H1 (cell line): ENCODE results near the gene RTKN. TPM values are rescaled to one million over a fixed set of nuclear protein-coding genes. Genes with fewer than 3 reads are reported as not detected.
"Not testable (repeated sequence)": the region's sequence is repeated elsewhere in the genome, so short reads cannot be mapped to it uniquely, and the experiment has no call there.

Experiments
- CTCF ChIA-PET: fragments of 300-600 bp; sonication (Branson Sonifier 250); formaldehyde crosslinking; loops from one replicate; lab custom pipeline; 2021; ENCODE audit not compliant: partially characterized antibody; lab: Charles Lee
- POLR2A ChIA-PET: fragments of 300-600 bp; sonication (Branson Sonifier 250); formaldehyde crosslinking; loops from one replicate; lab custom pipeline; 2021; ENCODE audit warnings: inconsistent platforms; ENCODE audit not compliant: partially characterized antibody; lab: Charles Lee
- DNase-seq, 2 experiments: peaks; one replicate each; pipeline versions ENCODE4 v3.0.0 to v3.0.0-alpha.2; 2010 to 2022; ENCODE audit warnings: low spot score in 2 of 2, low read depth in 1 of 2, mixed read lengths in 1 of 2
- FAIRE-seq: peaks from 2 replicates; lab custom pipeline; 2011; peaks lifted over from hg19 to GRCh38; lab: Jason Lieb, UNC
- H2AFZ ChIP-seq: 2 replicates; pipeline ENCODE4 v1.8.1; 2012; ENCODE audit warnings: low read length, inconsistent platforms
- H2AK5ac ChIP-seq: 2 replicates; pipeline ENCODE4 v1.6.1; 2013; ENCODE audit warnings: low read depth, low read length
- H2BK120ac ChIP-seq: replicated peaks from 2 replicates; pipeline ENCODE3; 2013; ENCODE audit warnings: low read depth, low read length, inconsistent platforms
- H2BK12ac ChIP-seq: 2 replicates; pipeline ENCODE4 v1.6.1; 2013; ENCODE audit warnings: low read depth, low read length
- H2BK15ac ChIP-seq: 2 replicates; pipeline ENCODE4 v1.6.1; 2013; ENCODE audit warnings: low read length
- H2BK20ac ChIP-seq: 2 replicates; pipeline ENCODE4 v1.6.1; 2013; ENCODE audit warnings: low read length
- H2BK5ac ChIP-seq: 2 replicates; pipeline ENCODE4 v1.6.1; 2013; ENCODE audit warnings: low read depth, low read length
- H3K14ac ChIP-seq: 2 replicates; pipeline ENCODE4 v1.6.1; 2013; ENCODE audit warnings: inconsistent platforms; ENCODE audit not compliant: insufficient read length
- H3K18ac ChIP-seq: 2 replicates; pipeline ENCODE4 v1.6.1; 2013; ENCODE audit warnings: low read length; ENCODE audit errors: extremely low read depth
- H3K23ac ChIP-seq: 2 replicates; pipeline ENCODE4 v1.6.1; 2013; ENCODE audit warnings: inconsistent platforms; ENCODE audit not compliant: insufficient read length
- H3K23me2 ChIP-seq: 2 replicates; pipeline ENCODE4 v1.6.1; 2013; ENCODE audit warnings: low read depth, low read length
- H3K27ac ChIP-seq: 2 replicates; pipeline ENCODE4 v1.6.1; 2011; ENCODE audit warnings: low read depth, low read length, inconsistent platforms
- H3K27me3 ChIP-seq, 4 experiments: replicated peaks in 1 of 4; 1 replicate in 1 of 4; 2 replicates in 3 of 4; pipeline versions ENCODE4 v1.6.1 to v1.8.1; 2011 to 2013; ENCODE audit warnings: low read length in 3 of 4, mild to moderate bottlenecking in 3 of 4, inconsistent platforms in 2 of 4, mixed read lengths in 2 of 4, moderate library complexity in 1 of 4; ENCODE audit not compliant: control insufficient read depth in 3 of 4, insufficient read depth in 3 of 4; ENCODE audit errors: extremely low read depth in 1 of 4
- H3K36me3 ChIP-seq, 4 experiments: 2 replicates each; pipeline versions ENCODE4 v1.6.1 to v1.8.1; 2011 to 2013; ENCODE audit warnings: mild to moderate bottlenecking in 4 of 4, low read length in 3 of 4, moderate library complexity in 2 of 4, control low read depth in 1 of 4, inconsistent platforms in 1 of 4; ENCODE audit not compliant: insufficient read depth in 4 of 4, control insufficient read depth in 2 of 4
- H3K4ac ChIP-seq: replicated peaks from 2 replicates; pipeline ENCODE3; 2013; ENCODE audit warnings: low read length, low read depth, mixed read lengths, inconsistent platforms; ENCODE audit not compliant: insufficient read length
- H3K4me1 ChIP-seq, 4 experiments: replicated peaks in 1 of 4; 1 replicate in 1 of 4; 2 replicates in 3 of 4; pipeline versions ENCODE4 v1.6.1 to v1.8.1; 2011 to 2013; ENCODE audit warnings: low read length in 3 of 4, inconsistent platforms in 2 of 4, mixed read lengths in 1 of 4; ENCODE audit not compliant: insufficient read depth in 4 of 4, control insufficient read depth in 3 of 4
- H3K4me2 ChIP-seq, 2 experiments: 2 replicates each; pipeline versions ENCODE4 v1.6.1 to v1.8.1; 2011 to 2013; ENCODE audit warnings: low read depth in 2 of 2, low read length in 2 of 2, control low read depth in 1 of 2, inconsistent platforms in 1 of 2, mild to moderate bottlenecking in 1 of 2; ENCODE audit not compliant: insufficient read depth in 1 of 2
- H3K4me3 ChIP-seq, 4 experiments: fragments of 200-600, 300-600 bp in 1 of 4; sonication (generic), shearing (Covaris generic), sonication (Bioruptor Twin) in 1 of 4; 2 replicates each; pipeline versions ENCODE4 v1.5.1 to v1.8.1; 2011 to 2016; ENCODE audit warnings: low read length in 4 of 4, low read depth in 3 of 4, control low read depth in 2 of 4, inconsistent platforms in 2 of 4, mild to moderate bottlenecking in 2 of 4, mixed read lengths in 1 of 4, moderate library complexity in 1 of 4; ENCODE audit not compliant: insufficient read depth in 2 of 4; ENCODE audit errors: extremely low read depth in 1 of 4
- H3K56ac ChIP-seq: replicated peaks from 2 replicates; pipeline ENCODE3; 2013; ENCODE audit warnings: low read depth, mild to moderate bottlenecking, mixed read lengths, low read length, inconsistent platforms; ENCODE audit not compliant: insufficient read length
- H3K79me1 ChIP-seq: 2 replicates; pipeline ENCODE4 v1.6.1; 2013; ENCODE audit warnings: low read depth, low read length, control low read depth
- H3K79me2 ChIP-seq, 2 experiments: 2 replicates each; pipeline versions ENCODE4 v1.6.1 to v1.8.1; 2012 to 2013; ENCODE audit warnings: low read length in 2 of 2, mild to moderate bottlenecking in 2 of 2, inconsistent platforms in 1 of 2; ENCODE audit not compliant: insufficient read depth in 2 of 2, control insufficient read depth in 1 of 2
- H3K9ac ChIP-seq, 4 experiments: replicated peaks in 1 of 4; 1 replicate in 1 of 4; 2 replicates in 3 of 4; pipeline versions ENCODE4 v1.6.1 to v1.8.1; 2011 to 2013; ENCODE audit warnings: low read depth in 3 of 4, low read length in 3 of 4, control low read depth in 2 of 4, mild to moderate bottlenecking in 2 of 4, moderate library complexity in 2 of 4, inconsistent platforms in 1 of 4; ENCODE audit errors: extremely low read depth in 1 of 4
- H3K9me3 ChIP-seq, 2 experiments: 2 replicates each; pipeline versions ENCODE4 v1.6.1 to v1.8.1; 2012 to 2013; ENCODE audit warnings: mild to moderate bottlenecking in 2 of 2, moderate library complexity in 2 of 2, control low read depth in 1 of 2, inconsistent platforms in 1 of 2, low read depth in 1 of 2, low read length in 1 of 2, mixed read lengths in 1 of 2; ENCODE audit not compliant: insufficient read depth in 2 of 2
- H4K20me1 ChIP-seq, 2 experiments: replicated peaks in 1 of 2; 2 replicates each; pipeline versions ENCODE3 to v1.8.1; 2011 to 2013; ENCODE audit warnings: inconsistent platforms in 2 of 2, low read length in 2 of 2, mild to moderate bottlenecking in 1 of 2; ENCODE audit not compliant: insufficient read depth in 2 of 2, control insufficient read depth in 1 of 2
- H4K5ac ChIP-seq: 2 replicates; pipeline ENCODE4 v1.6.1; 2013; ENCODE audit warnings: low read length, low read depth, mixed read lengths, inconsistent platforms; ENCODE audit not compliant: insufficient read length
- H4K8ac ChIP-seq: 2 replicates; pipeline ENCODE4 v1.8.0; 2013; ENCODE audit warnings: mild to moderate bottlenecking, moderate library complexity, low read length, inconsistent platforms; ENCODE audit not compliant: insufficient read depth; ENCODE audit errors: extremely low read depth
- H4K91ac ChIP-seq: replicated peaks from 2 replicates; pipeline ENCODE3; 2013; ENCODE audit warnings: low read length, mixed read lengths, inconsistent platforms; ENCODE audit not compliant: insufficient read length
- POLR2A ChIP-seq, 2 experiments: IDR thresholded peaks; 1 replicate in 1 of 2; 2 replicates in 1 of 2; pipeline ENCODE4 v1.6.1; 2011; ENCODE audit warnings: low read depth in 2 of 2, low read length in 2 of 2, mild to moderate bottlenecking in 2 of 2; ENCODE audit errors: control extremely low read depth in 1 of 2
- WGBS, 2 experiments: shearing (Covaris generic) in 1 of 2; methylation state at CpG; one replicate each; pipeline versions ENCODE4 v1.1.6 to v1.1.7; 2013 to 2015; ENCODE audit warnings: low lambda C conversion rate in 2 of 2, mixed read lengths in 2 of 2, inconsistent platforms in 1 of 2, low coverage in 1 of 2, missing lambda C conversion rate in 1 of 2; ENCODE audit not compliant: insufficient replicate concordance in 2 of 2, insufficient coverage in 1 of 2, insufficient read length in 1 of 2; ENCODE audit errors: extremely low coverage in 1 of 2, missing lambda C conversion rate in 1 of 2; 5-methylcytosine and 5-hydroxymethylcytosine counted together
- polyA plus RNA-seq, 7 experiments: library from polyadenylated mRNA; depleted of rRNA in 3 of 7; stranded (reverse) in 5 of 7; unstranded in 2 of 7; fragments of >200 nt in 5 of 7; fragments of 200-250 nt in 2 of 7; gene quantifications; 1 replicate in 5 of 7; 2 replicates in 1 of 7; 4 replicates in 1 of 7; pipeline versions ENCODE4 v1.2.1 to v1.2.3, GENCODE V29; 2011 to 2013; ENCODE audit warnings: missing spikeins in 2 of 7, mixed read lengths in 2 of 7
- total RNA-seq: library from RNA; stranded (reverse); fragmentation: NEBNext Ultra II Directional; extraction: Animal tissue kit (Norgen Biotek cat#: 25700); gene quantifications from 2 replicates; pipeline ENCODE4 v1.2.1, GENCODE V29; 2021

Gene RTKN
- total and polyA plus RNA-seq, 2 of the 8 experiments (the other 6 are each of a cell fraction or from before 2014, with no cell fraction given): 40.2 to 54.1 TPM

DNA sequence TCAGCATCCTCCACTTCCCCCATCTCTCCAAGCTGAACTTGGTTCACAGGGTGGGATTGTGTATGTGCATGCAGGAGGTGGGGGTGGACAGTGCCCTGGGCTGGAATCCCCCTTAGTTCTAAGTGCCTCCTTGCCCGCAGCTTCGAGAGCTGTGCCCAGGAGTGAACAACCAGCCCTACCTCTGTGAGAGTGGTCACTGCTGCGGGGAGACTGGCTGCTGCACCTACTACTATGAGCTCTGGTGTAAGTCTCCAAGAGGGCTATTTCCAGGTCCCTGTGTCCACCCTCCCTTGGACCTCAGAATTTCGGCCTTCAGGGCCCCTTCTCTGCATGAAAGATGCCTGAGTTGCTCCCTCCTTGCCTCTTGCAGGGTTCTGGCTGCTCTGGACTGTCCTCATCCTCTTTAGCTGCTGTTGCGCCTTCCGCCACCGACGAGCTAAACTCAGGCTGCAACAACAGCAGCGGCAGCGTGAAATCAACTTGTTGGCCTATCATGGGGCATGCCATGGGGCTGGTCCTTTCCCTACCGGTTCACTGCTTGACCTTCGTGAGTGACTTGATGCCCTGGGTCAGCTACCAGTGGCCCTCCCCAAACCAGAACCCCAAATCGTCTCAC, 17.9 kb upstream of the RTKN start:
- H3K27me3 ChIP-seq, H3K79me1 ChIP-seq, H4K91ac ChIP-seq, H2AK5ac ChIP-seq, H4K8ac ChIP-seq, H4K5ac ChIP-seq, H2BK20ac ChIP-seq, H3K4ac ChIP-seq, H2AFZ ChIP-seq, H3K56ac ChIP-seq, H2BK5ac ChIP-seq, H3K18ac ChIP-seq, H2BK120ac ChIP-seq, FAIRE-seq, H3K14ac ChIP-seq, H3K9me3 ChIP-seq, DNase-seq, H3K23ac ChIP-seq, H2BK15ac ChIP-seq, H3K27ac ChIP-seq, H2BK12ac ChIP-seq, H4K20me1 ChIP-seq: not testable (repeated sequence)
- Histone ChIP-seq H3K23me2 (peaks cover 20% of the 10 kb centered on the region), H3K9ac (peak overlapping the region in 1 of 4 experiments; percentile 53; a peak in 2 of 7 replicates), H3K79me2 (peaks cover 0 to 15% of the 10 kb centered on the region in 2 experiments; a peak in 1 of 4 replicates), H3K4me1 (peaks cover 0 to 10% (median 2%) of the 10 kb centered on the region in 4 experiments; a peak in 5 of 7 replicates), H3K4me3 (peak overlapping the region in 2 of 4 experiments; percentile 98 to 99; a peak in 5 of 8 replicates), H3K4me2 (peak overlapping the region; percentile 86 to 91; a peak in 3 of 4 replicates), H3K36me3 (peaks cover 0 to 12% (median 2%) of the 10 kb centered on the region in 4 experiments; a peak in 4 of 8 replicates)
- ChIA-PET CTCF (interaction anchor here (1.0 to 10.5 kb wide), 7 partner anchors 15 to 128 kb away, joined by 3 to 86 read pairs (median 4); partner anchors contain the start of genes CCDC142, MRPL53 and TTC31), POLR2A (interaction anchor here (0.7 to 10.5 kb wide), 12 partner anchors 14 to 107 kb away, joined by 3 to 89 read pairs (median 4); partner anchors contain the start of genes C2orf81, CCDC142, MRPL53 and PCGF1)
- WGBS, 2 experiments: 92% methylated on average over 10 of the region's 13 CpGs; no CpG with 5 or more reads in 1 of the 2 experiments
- TF ChIP-seq POLR2A (IDR thresholded peaks at IDR 0.05; ENCODE audit: control extremely low read depth in 1 of 2, low read depth in 2 of 2, low read length in 2 of 2): peak in 1 of 2 experiments; percentile 30; a peak in 1 of 3 replicates
